Measurements from ENCODE around the gene CD300A.

- TF ChIP-seq POLR2AphosphoS5 (IDR thresholded peaks at IDR 0.05; ENCODE audit: low read depth, low read length) (no peak), POLR2A (IDR thresholded peaks at IDR 0.05; ENCODE audit: low read depth, low read length) (no peak)
These were observed 4.9 kb downstream of the CD300A start for GRCh38 chr17:74471341-74471740.
